ENCODE data around the gene SCGB3A2. TPM values are rescaled to one million over a fixed set of nuclear protein-coding genes. Genes with fewer than 3 reads are reported as not detected.

SCGB3A2 gene
- total and polyA plus RNA-seq, 2 experiments from 2014 or later, result 33.6 to 70.6 TPM

GRCh38 chr5:147879784-147880183 lies 1.3 kb downstream of the SCGB3A2 start:
- 97% methylated on average over 3 of the region's 3 CpGs for WGBS (ENCODE audit: low lambda C conversion rate, missing lambda C conversion rate)
- H4K20me1 ChIP-seq (ENCODE audit: insufficient read depth, poor library complexity, severe bottlenecking), result no peaks in the 10 kb centered on the region
- H2AFZ ChIP-seq, result no peak overlapping the region
- H3K4me2 ChIP-seq, result no peak overlapping the region
- H3K4me3 ChIP-seq, result no peak overlapping the region
- H3K4me1 ChIP-seq (ENCODE audit: insufficient read depth), result peaks cover 4% of the 10 kb centered on the region
- no peak for DNase-seq (ENCODE audit: low spot score)
- H3K27me3 ChIP-seq, result peaks cover 42% of the 10 kb centered on the region
- H3K79me2 ChIP-seq, result no peaks in the 10 kb centered on the region
- TF ChIP-seq EZH2phosphoT487 (IDR thresholded peaks at IDR 0.05; ENCODE audit: low read depth, severe bottlenecking, unreplicated experiment), result no peak
- no peak for TF ChIP-seq EZH2 (IDR thresholded peaks at IDR 0.05; ENCODE audit: borderline replicate concordance)
- TF ChIP-seq CTCF (IDR thresholded peaks at IDR 0.05; ENCODE audit: poor library complexity), result no peak
- no peaks in the 10 kb centered on the region for H3K36me3 ChIP-seq (replicated peaks; ENCODE audit: insufficient read depth, low read depth)
- H3K27ac ChIP-seq, result no peak overlapping the region
- H3K9me3 ChIP-seq (ENCODE audit: low read depth), result no peaks in the 10 kb centered on the region
- no peaks in the 10 kb centered on the region for H3K9me2 ChIP-seq (replicated peaks; ENCODE audit: insufficient read depth)

- H4K20me1 ChIP-seq (ENCODE audit: insufficient read depth, poor library complexity, severe bottlenecking), result no peaks in the 10 kb centered on the region
- no peak overlapping the region for H3K4me3 ChIP-seq
- H3K9me2 ChIP-seq (replicated peaks; ENCODE audit: insufficient read depth), result no peaks in the 10 kb centered on the region
- TF ChIP-seq EZH2phosphoT487 (IDR thresholded peaks at IDR 0.05; ENCODE audit: low read depth, severe bottlenecking, unreplicated experiment) (no peak), EZH2 (IDR thresholded peaks at IDR 0.05; ENCODE audit: borderline replicate concordance) (no peak), CTCF (IDR thresholded peaks at IDR 0.05; ENCODE audit: poor library complexity) (no peak)
- no peak overlapping the region for H2AFZ ChIP-seq
- H3K27ac ChIP-seq, result no peak overlapping the region
- 94% methylated on average over 2 of the region's 2 CpGs for WGBS (ENCODE audit: low lambda C conversion rate, missing lambda C conversion rate)
- no peak overlapping the region for H3K4me2 ChIP-seq
- H3K79me2 ChIP-seq, result no peaks in the 10 kb centered on the region
- no peak for DNase-seq (ENCODE audit: low spot score)
- H3K27me3 ChIP-seq, result peaks cover 36% of the 10 kb centered on the region
- H3K4me1 ChIP-seq (ENCODE audit: insufficient read depth), result peaks cover 4% of the 10 kb centered on the region
- no peaks in the 10 kb centered on the region for H3K9me3 ChIP-seq (ENCODE audit: low read depth)
- no peaks in the 10 kb centered on the region for H3K36me3 ChIP-seq (replicated peaks; ENCODE audit: insufficient read depth, low read depth)
Observed at GRCh38 chr5:147880487-147880886, 2.0 kb downstream of the SCGB3A2 start.

- peak overlapping the region; percentile 36 for H3K27ac ChIP-seq
- TF ChIP-seq CTCF (IDR thresholded peaks at IDR 0.05; ENCODE audit: poor library complexity) (no peak), EZH2 (IDR thresholded peaks at IDR 0.05; ENCODE audit: borderline replicate concordance) (no peak), EZH2phosphoT487 (IDR thresholded peaks at IDR 0.05; ENCODE audit: low read depth, severe bottlenecking, unreplicated experiment) (no peak)
- no peaks in the 10 kb centered on the region for H3K36me3 ChIP-seq (replicated peaks; ENCODE audit: insufficient read depth, low read depth)
- no peaks in the 10 kb centered on the region for H3K79me2 ChIP-seq
- peak; percentile 25 for DNase-seq (ENCODE audit: low spot score)
- no peaks in the 10 kb centered on the region for H3K9me2 ChIP-seq (replicated peaks; ENCODE audit: insufficient read depth)
- H3K9me3 ChIP-seq (ENCODE audit: low read depth), result no peaks in the 10 kb centered on the region
- WGBS (ENCODE audit: low lambda C conversion rate, missing lambda C conversion rate), result 30% methylated on average over 6 of the region's 6 CpGs
- H4K20me1 ChIP-seq (ENCODE audit: insufficient read depth, poor library complexity, severe bottlenecking), result no peaks in the 10 kb centered on the region
- no peak overlapping the region for H3K4me2 ChIP-seq
- peaks cover 27% of the 10 kb centered on the region for H3K27me3 ChIP-seq
- H2AFZ ChIP-seq, result peak overlapping the region; percentile 16
- H3K4me1 ChIP-seq (ENCODE audit: insufficient read depth), result peaks cover 4% of the 10 kb centered on the region
- no peak overlapping the region for H3K4me3 ChIP-seq
Observed at GRCh38 chr5:147882586-147883313, 4.2 kb downstream of the SCGB3A2 start.

Measured in hepatocyte (in vitro differentiated cells).